OCI-LY7 (cell line): ENCODE measurements around the gene SCCPDH. TPM values are rescaled to one million over a fixed set of nuclear protein-coding genes. Genes with fewer than 3 reads are reported as not detected.

Experiments
- BruUV-seq: library from RNA; stranded (reverse); fragments of 400-500 nt; replicated peaks from 2 replicates; lab custom pipeline; 2021; lab: Mats Ljungman, UMichigan
- CTCF ChIA-PET: fragments of 300-600 bp; sonication (Branson Sonifier 250); formaldehyde crosslinking; loops from one replicate; lab custom pipeline; 2022; ENCODE audit warnings: antibody characterized with exemption; ENCODE audit not compliant: unreplicated experiment; lab: Charles Lee
- POLR2A ChIA-PET: fragments of 300-600 bp; sonication (Branson Sonifier 250); formaldehyde crosslinking; loops from one replicate; lab custom pipeline; 2022; ENCODE audit warnings: antibody characterized with exemption; lab: Charles Lee
- DNase-seq: peaks from one replicate; pipeline ENCODE4 v3.0.0-alpha.2; 2015; ENCODE audit warnings: low spot score
- H2AFZ ChIP-seq: fragments of 200-600 bp; sonication (generic), shearing (Covaris generic); 2 replicates; pipeline ENCODE4 v1.6.1; 2014; ENCODE audit warnings: mild to moderate bottlenecking, antibody characterized with exemption, low read length, moderate library complexity
- H3K27ac ChIP-seq: fragments of 200-600 bp; sonication (generic); 2 replicates; pipeline ENCODE4 v1.5.1; 2014; ENCODE audit warnings: mixed run types, low read depth, mild to moderate bottlenecking, moderate library complexity, low read length, inconsistent platforms; ENCODE audit not compliant: poor library complexity, severe bottlenecking
- H3K36me3 ChIP-seq: fragments of 200-600 bp; sonication (generic); 2 replicates; pipeline ENCODE4 v1.6.1; 2014; ENCODE audit warnings: mild to moderate bottlenecking, antibody characterized with exemption, low read length, moderate library complexity, mixed read lengths; ENCODE audit not compliant: insufficient read depth
- H3K4me1 ChIP-seq: fragments of 200-600 bp; sonication (generic); 2 replicates; pipeline ENCODE4 v1.5.1; 2014; ENCODE audit warnings: mild to moderate bottlenecking, low read length; ENCODE audit not compliant: insufficient read depth, poor library complexity, severe bottlenecking
- H3K4me2 ChIP-seq: fragments of 200-600 bp; sonication (generic); 2 replicates; pipeline ENCODE4 v1.6.1; 2014; ENCODE audit warnings: mild to moderate bottlenecking, low read length
- H3K4me3 ChIP-seq: fragments of 200-600 bp; sonication (generic); 2 replicates; pipeline ENCODE4 v1.5.1; 2014; ENCODE audit warnings: mild to moderate bottlenecking, low read depth, low read length; ENCODE audit not compliant: poor library complexity, severe bottlenecking
- H3K79me2 ChIP-seq: fragments of 200-600 bp; sonication (generic); 2 replicates; pipeline ENCODE4 v1.6.1; 2016; ENCODE audit warnings: low read depth, mild to moderate bottlenecking, low read length, moderate library complexity, mixed read lengths; ENCODE audit not compliant: insufficient read depth
- H3K9me2 ChIP-seq: fragments of 200-600 bp; sonication (generic); 2 replicates; pipeline ENCODE4 v1.6.1; 2016; ENCODE audit warnings: mild to moderate bottlenecking, low read length, mixed read lengths; ENCODE audit not compliant: insufficient read depth
- H3K9me3 ChIP-seq: fragments of 200-600 bp; sonication (generic); 2 replicates; pipeline ENCODE4 v1.6.1; 2014; ENCODE audit warnings: mild to moderate bottlenecking, mixed run types, low read length, mixed read lengths
- H4K20me1 ChIP-seq: fragments of 200-600 bp; sonication (generic); 2 replicates; pipeline ENCODE4 v1.6.1; 2014; ENCODE audit warnings: mild to moderate bottlenecking, antibody characterized with exemption, low read length, moderate library complexity, mixed read lengths; ENCODE audit not compliant: insufficient read depth
- EZH2phosphoT487 ChIP-seq: fragments of 200-600 bp; sonication (generic); IDR thresholded peaks from 2 replicates; pipeline ENCODE4 v1.6.1; 2018; ENCODE audit warnings: low read depth, borderline replicate concordance, mild to moderate bottlenecking, mixed run types, antibody characterized with exemption, low read length, moderate library complexity, mixed read lengths
- intact Hi-C: fragments of 100-400 bp; cut with micrococcal nuclease; formaldehyde crosslinking; loops from one replicate; pipeline ENCODE4 v1.10.0; 2022; ENCODE audit not compliant: unreplicated experiment
- total RNA-seq, 2 experiments: library from RNA; depleted of rRNA in 1 of 2; stranded (reverse); fragments of >200 nt in 1 of 2; shearing (Covaris generic) in 1 of 2; gene quantifications; 2 replicates each; pipeline ENCODE4 v1.2.3, GENCODE V29; 2014 to 2022
- TF ChIP-seq, protein P1 (sequence below): fragments of 200-600 bp; sonication (generic); conservative IDR thresholded peaks from 2 replicates; pipeline ENCODE4 v1.5.1; 2014; ENCODE audit warnings: mild to moderate bottlenecking, antibody characterized with exemption, low read length, moderate library complexity, mixed read lengths

Gene SCCPDH
- total RNA-seq, 2 experiments from 2014 or later, result 1.8 to 12.2 TPM

GRCh38 chr1:246775531-246776385 is 51.5 kb downstream of the SCCPDH start:
- Histone ChIP-seq H3K36me3 (no peaks in the 10 kb centered on the region), H4K20me1 (no peaks in the 10 kb centered on the region), H3K27ac (no peak overlapping the region), H3K4me3 (no peak overlapping the region), H3K4me2 (no peak overlapping the region), H3K79me2 (no peaks in the 10 kb centered on the region), H3K4me1 (peaks cover 50% of the 10 kb centered on the region), H2AFZ (no peak overlapping the region), H3K9me3 (peaks cover 5% of the 10 kb centered on the region; the same call in 1 of the 2 replicates), H3K9me2 (no peaks in the 10 kb centered on the region)
- TF ChIP-seq, protein P1, sequence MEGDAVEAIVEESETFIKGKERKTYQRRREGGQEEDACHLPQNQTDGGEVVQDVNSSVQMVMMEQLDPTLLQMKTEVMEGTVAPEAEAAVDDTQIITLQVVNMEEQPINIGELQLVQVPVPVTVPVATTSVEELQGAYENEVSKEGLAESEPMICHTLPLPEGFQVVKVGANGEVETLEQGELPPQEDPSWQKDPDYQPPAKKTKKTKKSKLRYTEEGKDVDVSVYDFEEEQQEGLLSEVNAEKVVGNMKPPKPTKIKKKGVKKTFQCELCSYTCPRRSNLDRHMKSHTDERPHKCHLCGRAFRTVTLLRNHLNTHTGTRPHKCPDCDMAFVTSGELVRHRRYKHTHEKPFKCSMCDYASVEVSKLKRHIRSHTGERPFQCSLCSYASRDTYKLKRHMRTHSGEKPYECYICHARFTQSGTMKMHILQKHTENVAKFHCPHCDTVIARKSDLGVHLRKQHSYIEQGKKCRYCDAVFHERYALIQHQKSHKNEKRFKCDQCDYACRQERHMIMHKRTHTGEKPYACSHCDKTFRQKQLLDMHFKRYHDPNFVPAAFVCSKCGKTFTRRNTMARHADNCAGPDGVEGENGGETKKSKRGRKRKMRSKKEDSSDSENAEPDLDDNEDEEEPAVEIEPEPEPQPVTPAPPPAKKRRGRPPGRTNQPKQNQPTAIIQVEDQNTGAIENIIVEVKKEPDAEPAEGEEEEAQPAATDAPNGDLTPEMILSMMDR, result no peak
- no peak for TF ChIP-seq EZH2phosphoT487
- ChIA-PET POLR2A (no interaction called here), CTCF (no interaction called here)
- no peak for DNase-seq
- intact Hi-C loops, result no loop called here
- BruUV-seq, result no TSS peak

GRCh38 chr1:246776923-246777322 is 52.7 kb downstream of the SCCPDH start:
- peak overlapping the region; percentile 21; the same call in 1 of the 2 replicates for H3K4me2 ChIP-seq
- CTCF ChIA-PET, result no interaction called here
- intact Hi-C loops, result no loop called here
- peak; percentile 34 for DNase-seq
- H3K36me3 ChIP-seq, result no peaks in the 10 kb centered on the region
- H3K9me2 ChIP-seq, result no peaks in the 10 kb centered on the region
- no TSS peak for BruUV-seq
- H3K79me2 ChIP-seq, result no peaks in the 10 kb centered on the region
- no peak overlapping the region for H3K27ac ChIP-seq
- H3K4me3 ChIP-seq, result no peak overlapping the region
- H2AFZ ChIP-seq, result peak overlapping the region; percentile 49
- H4K20me1 ChIP-seq, result no peaks in the 10 kb centered on the region
- POLR2A ChIA-PET, result interaction anchor here (0.7 kb wide), 1 partner anchor 1805 kb away, joined by 3 read pairs; no protein-coding TSS in a partner anchor
- H3K9me3 ChIP-seq, result peaks cover 5% of the 10 kb centered on the region; the same call in 1 of the 2 replicates
- TF ChIP-seq EZH2phosphoT487, result no peak
- TF ChIP-seq, protein P1, result no peak
- peaks cover 48% of the 10 kb centered on the region for H3K4me1 ChIP-seq
